Type B pancreatic cell (in vitro differentiated cells): ENCODE measurements around the gene TBC1D1. TPM values are rescaled to one million over a fixed set of nuclear protein-coding genes. Genes with fewer than 3 reads are reported as not detected.

Experiments used
- DNase-seq: peaks from one replicate; pipeline ENCODE4 v3.0.0; 2021; ENCODE audit warnings: mixed read lengths; ENCODE audit not compliant: unreplicated experiment; ENCODE audit errors: extremely low spot score
- H3K27ac Mint-ChIP-seq: 2 replicates; pipeline ENCODE4 v1.8.0; 2021; ENCODE audit warnings: mild to moderate bottlenecking, mixed read lengths
- H3K27me3 Mint-ChIP-seq: 2 replicates; pipeline ENCODE4 v1.8.0; 2021; ENCODE audit warnings: mixed read lengths
- H3K36me3 Mint-ChIP-seq: 2 replicates; pipeline ENCODE4 v1.8.0; 2021; ENCODE audit warnings: mixed read lengths
- H3K4me1 Mint-ChIP-seq: one replicate; pipeline ENCODE4 v1.8.0; 2021; ENCODE audit warnings: mixed read lengths; ENCODE audit not compliant: unreplicated experiment
- H3K4me3 Mint-ChIP-seq: 2 replicates; pipeline ENCODE4 v1.8.0; 2021; ENCODE audit warnings: mild to moderate bottlenecking, mixed read lengths
- H3K9me3 Mint-ChIP-seq: 2 replicates; pipeline ENCODE4 v1.8.0; 2021; ENCODE audit warnings: mixed read lengths
- total RNA-seq: library from RNA; stranded (reverse); gene quantifications from 2 replicates; pipeline ENCODE4 v1.2.1, GENCODE V29; 2021; ENCODE audit warnings: low replicate concordance
- TF ChIP-seq, protein P1 (sequence below): fragments of 200-600 bp; sonication (generic); conservative IDR thresholded peaks from 2 replicates; pipeline ENCODE4 v1.5.0; 2021; ENCODE audit warnings: antibody characterized with exemption, mild to moderate bottlenecking

Gene TBC1D1
- total RNA-seq, 1 donor from 2014 or later: 110 TPM

DNA sequence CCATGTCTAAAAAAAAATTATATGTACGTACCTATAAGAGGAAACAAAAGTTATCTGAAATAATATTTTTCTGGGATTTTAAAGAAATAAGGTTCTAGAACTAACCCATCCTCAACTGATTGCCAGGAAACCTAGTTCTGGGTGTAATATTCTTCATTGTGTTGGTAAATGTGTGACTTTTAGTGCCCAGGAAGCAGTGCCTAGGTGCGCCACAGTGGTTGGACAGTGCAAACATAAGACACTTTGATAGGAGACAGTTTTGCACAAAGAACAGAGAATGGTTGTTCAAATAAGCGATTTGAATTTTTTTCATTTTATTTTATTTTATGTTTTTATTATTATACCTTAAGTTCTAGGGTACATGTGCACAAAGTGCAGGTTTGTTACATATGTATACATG is 47.3 kb downstream of the TBC1D1 start:
- TF ChIP-seq, protein P1, sequence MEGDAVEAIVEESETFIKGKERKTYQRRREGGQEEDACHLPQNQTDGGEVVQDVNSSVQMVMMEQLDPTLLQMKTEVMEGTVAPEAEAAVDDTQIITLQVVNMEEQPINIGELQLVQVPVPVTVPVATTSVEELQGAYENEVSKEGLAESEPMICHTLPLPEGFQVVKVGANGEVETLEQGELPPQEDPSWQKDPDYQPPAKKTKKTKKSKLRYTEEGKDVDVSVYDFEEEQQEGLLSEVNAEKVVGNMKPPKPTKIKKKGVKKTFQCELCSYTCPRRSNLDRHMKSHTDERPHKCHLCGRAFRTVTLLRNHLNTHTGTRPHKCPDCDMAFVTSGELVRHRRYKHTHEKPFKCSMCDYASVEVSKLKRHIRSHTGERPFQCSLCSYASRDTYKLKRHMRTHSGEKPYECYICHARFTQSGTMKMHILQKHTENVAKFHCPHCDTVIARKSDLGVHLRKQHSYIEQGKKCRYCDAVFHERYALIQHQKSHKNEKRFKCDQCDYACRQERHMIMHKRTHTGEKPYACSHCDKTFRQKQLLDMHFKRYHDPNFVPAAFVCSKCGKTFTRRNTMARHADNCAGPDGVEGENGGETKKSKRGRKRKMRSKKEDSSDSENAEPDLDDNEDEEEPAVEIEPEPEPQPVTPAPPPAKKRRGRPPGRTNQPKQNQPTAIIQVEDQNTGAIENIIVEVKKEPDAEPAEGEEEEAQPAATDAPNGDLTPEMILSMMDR: no peak
- Mint-ChIP-seq H3K27ac (no peak overlapping the region), H3K4me3 (no peak overlapping the region), H3K4me1 (no peaks in the 10 kb centered on the region), H3K27me3 (peaks cover 2% of the 10 kb centered on the region), H3K9me3 (peaks cover 4% of the 10 kb centered on the region), H3K36me3 (no peaks in the 10 kb centered on the region)
- no peak for DNase-seq

DNA sequence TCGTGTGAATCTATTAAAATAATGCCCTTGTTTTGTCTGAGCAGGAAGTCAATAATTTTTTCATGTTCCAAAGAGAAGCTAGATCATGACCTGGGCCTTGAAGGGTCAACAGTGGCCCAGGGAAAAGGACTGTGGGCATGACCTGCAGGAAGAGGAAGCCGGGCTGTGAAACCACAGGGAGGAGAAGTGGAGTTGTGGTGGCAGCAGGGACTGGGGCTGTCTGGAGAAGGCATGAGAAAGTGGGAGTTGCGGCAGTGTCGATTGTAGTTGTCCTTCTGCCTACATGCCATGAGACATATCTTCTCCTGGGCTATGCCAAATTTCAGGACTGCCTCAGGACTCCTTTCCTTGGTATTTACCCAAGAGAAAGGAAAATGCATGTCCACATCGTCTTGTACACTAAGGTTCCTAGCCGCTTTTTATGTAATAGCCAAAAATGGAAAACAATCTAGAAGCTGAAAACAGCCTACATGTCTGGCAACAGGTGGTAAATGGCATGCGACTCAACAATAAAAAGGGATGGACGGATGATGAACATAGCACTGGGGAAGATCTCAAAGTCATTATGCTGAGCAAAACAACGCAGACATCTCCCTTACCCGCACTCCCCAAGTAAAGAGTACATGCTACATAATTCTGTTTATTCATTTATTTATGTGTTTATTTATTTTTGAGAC is 55.8 kb downstream of the TBC1D1 start:
- peaks cover 6% of the 10 kb centered on the region for H3K4me1 Mint-ChIP-seq

DNA sequence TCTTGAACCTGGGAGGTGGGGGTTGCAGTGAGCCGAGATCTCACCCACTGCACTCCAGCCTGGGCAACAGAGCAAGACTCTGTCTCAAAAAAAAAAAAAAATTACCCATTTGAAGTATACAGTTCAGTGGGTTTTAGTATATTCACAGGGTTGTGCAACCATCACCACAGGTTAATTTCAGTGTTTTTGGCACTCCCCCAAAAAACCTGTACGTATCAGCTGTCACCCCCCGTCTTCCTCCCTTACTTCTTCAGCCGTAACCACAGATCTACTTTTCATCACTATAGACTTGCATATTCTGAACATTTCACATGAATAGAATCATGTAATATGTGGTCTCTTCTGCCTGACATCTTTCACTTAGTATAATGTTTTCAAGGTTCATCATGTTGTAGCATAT is 57.7 kb downstream of the TBC1D1 start:
- no peak overlapping the region for H3K4me3 Mint-ChIP-seq
- H3K36me3 Mint-ChIP-seq: no peaks in the 10 kb centered on the region
- peaks cover under 1% of the 10 kb centered on the region for H3K27me3 Mint-ChIP-seq
- peaks cover 11% of the 10 kb centered on the region for H3K4me1 Mint-ChIP-seq
- no peak for DNase-seq
- TF ChIP-seq, protein P1: no peak
- H3K9me3 Mint-ChIP-seq: no peaks in the 10 kb centered on the region
- H3K27ac Mint-ChIP-seq: no peak overlapping the region

More for the DNA sequence above, 55.8 kb downstream of the TBC1D1 start:
- Mint-ChIP-seq H3K9me3 (no peaks in the 10 kb centered on the region), H3K27ac (no peak overlapping the region), H3K36me3 (no peaks in the 10 kb centered on the region), H3K27me3 (peaks cover 5% of the 10 kb centered on the region), H3K4me3 (no peak overlapping the region)
- DNase-seq: no peak
- TF ChIP-seq, protein P1: no peak

DNA sequence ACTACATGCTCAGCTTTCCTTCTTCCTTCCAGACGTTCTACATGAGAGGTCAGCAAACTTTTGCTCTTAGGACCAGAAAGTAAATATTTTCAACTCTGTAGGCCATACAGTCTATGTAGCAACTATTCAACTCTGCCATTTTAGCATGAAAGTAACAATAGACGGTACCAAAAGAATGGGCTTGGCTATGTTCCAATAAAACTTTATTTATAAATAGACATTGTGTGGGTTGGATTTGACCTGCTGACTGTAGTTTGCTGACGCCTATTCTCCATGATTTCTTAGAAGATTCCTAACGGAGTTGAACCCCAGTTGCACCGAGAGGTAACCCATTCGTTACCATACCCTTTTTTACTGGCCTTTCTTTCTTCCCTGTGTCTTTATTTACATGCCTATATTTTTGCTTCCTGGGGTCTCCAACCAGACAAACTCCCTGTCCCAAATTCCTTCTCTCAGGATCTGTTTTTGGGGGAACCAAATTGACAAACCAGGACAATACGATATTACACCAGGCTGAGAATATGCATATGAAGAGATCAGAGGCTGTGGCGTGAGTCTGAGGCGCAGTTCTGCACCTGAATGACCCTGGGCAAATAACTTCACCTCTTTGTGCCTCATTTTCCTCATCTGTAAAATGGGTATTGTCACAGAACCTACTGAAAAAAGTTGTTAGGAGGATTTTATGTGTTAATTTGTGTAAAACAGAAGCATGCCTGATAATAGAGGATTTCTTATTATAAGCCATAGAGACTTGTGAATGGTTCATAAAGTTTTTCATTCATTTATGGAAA is 58.9 kb downstream of the TBC1D1 start:
- no peaks in the 10 kb centered on the region for H3K36me3 Mint-ChIP-seq
- TF ChIP-seq, protein P1: no peak
- peaks cover 14% of the 10 kb centered on the region for H3K4me1 Mint-ChIP-seq
- no peak overlapping the region for H3K27ac Mint-ChIP-seq
- H3K4me3 Mint-ChIP-seq: no peak overlapping the region
- H3K27me3 Mint-ChIP-seq: no peaks in the 10 kb centered on the region
- no peak for DNase-seq
- H3K9me3 Mint-ChIP-seq: peaks cover 5% of the 10 kb centered on the region

DNA sequence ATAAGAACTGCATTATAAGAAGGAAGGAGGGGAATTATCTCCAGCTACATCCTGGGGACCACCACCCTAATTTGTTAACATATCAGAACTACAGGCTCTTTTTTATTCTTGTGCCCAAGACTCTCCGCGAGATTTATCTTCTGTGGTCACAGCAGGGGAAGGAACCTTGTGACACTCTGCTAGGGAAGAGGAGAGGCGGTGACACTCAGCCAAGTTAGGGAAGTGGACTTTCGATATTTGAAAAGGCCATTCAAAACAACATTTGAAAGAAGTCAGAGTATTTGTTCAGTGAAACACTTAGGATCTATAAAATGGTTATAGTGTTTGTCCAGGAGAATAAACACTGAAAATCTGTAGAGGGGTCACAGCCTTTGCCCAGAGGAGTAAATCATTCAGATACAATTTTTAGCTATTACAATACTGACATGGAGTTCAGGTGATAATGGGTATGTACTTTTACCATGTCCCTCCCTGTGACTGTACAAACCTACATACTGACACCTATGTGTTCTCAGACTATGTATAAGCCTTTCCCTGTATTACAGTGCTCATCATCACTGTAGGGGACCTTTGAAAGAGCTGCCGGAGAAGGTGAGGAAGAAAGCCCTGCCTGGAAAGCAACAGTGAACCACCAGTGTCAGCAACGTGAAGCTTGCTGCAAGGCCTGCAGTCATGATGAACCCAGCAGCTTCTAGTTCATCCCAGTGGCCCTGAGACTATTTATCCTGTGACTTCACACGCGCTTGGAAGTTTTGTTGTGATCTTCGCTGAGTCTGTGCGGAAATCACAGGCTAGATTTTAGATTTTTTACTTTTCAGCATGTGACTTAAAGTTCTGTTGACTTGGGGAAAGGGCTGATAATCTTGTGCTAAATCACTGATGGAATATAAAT is 60.8 kb downstream of the TBC1D1 start:
- TF ChIP-seq, protein P1: no peak
- Mint-ChIP-seq H3K4me3 (no peak overlapping the region), H3K36me3 (no peaks in the 10 kb centered on the region), H3K4me1 (peaks cover 14% of the 10 kb centered on the region), H3K9me3 (peaks cover 5% of the 10 kb centered on the region), H3K27me3 (no peaks in the 10 kb centered on the region), H3K27ac (no peak overlapping the region)
- DNase-seq: no peak
